HL-60/S4 (cell line): ENCODE measurements around the gene RANBP17.
"Not testable (repeated sequence)": the region's sequence is repeated elsewhere in the genome, so short reads cannot be mapped to it uniquely, and the experiment has no call there.

Experiments used
- in situ Hi-C: fragments of 300-500 bp; cut with MboI; formaldehyde crosslinking; loops from 2 replicates; pipeline ENCODE4 v1.14.3; 2022; ENCODE audit warnings: low sequenced_read_pairs

Gene RANBP17

GRCh38 chr5:171143926-171144325 lies 282.1 kb downstream of the RANBP17 start:
- in situ Hi-C loops: no loop called here

DNA sequence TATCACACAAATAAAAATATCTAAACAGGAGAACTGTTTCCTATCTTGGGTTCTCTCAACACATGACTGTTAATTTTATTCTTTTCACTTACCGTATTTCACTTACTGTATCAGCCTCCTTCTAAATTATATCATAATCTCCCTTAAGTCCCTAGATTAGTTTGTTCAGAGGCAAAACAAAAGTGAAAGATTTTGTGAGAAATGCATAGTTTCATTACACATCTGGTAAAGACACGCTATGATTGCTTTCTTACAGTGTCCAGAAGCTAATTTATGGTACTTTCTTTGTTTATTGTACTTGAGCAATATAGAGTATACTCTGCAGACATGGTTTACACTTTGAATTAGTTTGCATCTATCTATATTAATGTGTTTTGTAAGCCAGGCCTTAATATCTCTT lies 287.5 kb downstream of the RANBP17 start:
- in situ Hi-C loops: no loop called here

DNA sequence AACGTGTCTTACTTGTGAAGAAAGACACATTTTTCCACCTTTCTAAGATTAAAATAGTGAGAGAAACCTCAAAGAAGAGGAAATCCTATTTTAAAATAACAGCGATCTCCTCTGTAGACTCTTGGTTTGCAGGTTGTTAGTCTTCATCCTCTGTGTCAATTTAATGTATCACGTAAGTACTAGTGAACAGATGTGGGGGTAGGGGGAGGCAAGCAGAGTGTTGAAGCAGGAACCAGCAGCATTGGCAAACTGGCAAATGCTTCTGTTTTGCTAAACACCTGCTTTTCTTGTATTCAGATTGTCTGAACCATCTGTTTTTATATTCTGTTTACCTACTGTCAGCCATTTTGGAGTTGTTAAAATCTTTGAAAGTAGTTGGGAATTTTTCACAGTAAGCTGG lies 288.0 kb downstream of the RANBP17 start:
- in situ Hi-C loops: no loop called here

GRCh38 chr5:171152382-171152781 lies 290.6 kb downstream of the RANBP17 start:
- in situ Hi-C loops: no loop called here

- in situ Hi-C loops: no loop called here
Measured at GRCh38 chr5:171155621-171156020, 293.8 kb downstream of the RANBP17 start.

DNA sequence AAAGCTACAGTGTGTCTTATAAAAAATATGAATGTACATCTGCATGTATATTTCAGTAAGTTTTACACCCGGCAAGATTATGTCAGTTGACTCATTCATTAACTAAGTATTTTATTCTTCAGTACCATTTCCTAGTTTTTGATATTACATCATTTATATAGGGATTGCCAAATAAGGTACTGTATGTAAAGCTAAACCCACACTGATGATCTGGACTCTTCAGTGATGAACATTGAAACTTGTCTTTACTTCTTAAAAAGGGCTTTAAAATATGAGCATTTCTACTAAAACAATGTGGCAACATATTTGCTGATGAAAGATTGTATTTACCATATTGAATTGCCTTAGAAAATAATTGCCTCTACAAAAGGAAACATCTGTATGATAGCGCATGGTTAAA lies 295.5 kb downstream of the RANBP17 start:
- in situ Hi-C loops: no loop called here

DNA sequence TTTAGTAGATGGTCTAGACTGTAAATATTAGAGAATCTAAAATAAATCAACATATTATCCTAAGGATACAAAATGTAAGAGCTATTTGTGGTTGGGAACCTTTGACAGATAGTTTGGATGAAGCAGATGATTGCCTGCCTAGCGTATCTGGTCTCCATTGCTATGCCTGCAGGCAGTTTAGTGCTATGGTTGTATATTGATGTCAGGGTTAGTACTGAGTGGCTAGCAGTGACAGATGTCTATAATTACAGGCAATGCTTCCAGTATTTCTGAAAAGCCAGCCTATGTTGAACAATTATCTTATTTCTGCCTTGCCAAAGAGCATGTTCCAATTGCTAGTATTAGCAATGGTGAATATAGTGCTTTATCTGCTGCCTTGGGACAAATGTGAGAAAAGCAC lies 296.0 kb downstream of the RANBP17 start:
- in situ Hi-C loops: no loop called here

DNA sequence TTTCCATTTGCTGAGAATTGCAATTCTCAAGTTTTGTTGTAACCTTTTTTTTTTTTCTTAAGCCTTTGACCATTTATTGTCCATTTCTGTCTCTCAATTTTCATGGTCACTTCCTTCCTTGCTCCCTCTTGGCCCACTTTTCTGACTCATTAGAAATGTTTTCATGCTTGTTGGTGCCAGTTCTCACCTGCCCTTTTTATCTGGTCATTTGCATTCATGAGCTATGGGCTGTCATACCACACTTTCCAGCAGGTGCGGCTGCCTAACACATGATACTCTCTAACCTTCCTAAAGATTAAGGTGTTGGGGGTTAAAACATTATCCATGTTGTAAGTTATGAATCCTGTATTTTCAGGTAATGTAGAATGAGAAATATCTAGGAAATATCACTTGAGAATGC lies 296.8 kb downstream of the RANBP17 start:
- in situ Hi-C loops: no loop called here

DNA sequence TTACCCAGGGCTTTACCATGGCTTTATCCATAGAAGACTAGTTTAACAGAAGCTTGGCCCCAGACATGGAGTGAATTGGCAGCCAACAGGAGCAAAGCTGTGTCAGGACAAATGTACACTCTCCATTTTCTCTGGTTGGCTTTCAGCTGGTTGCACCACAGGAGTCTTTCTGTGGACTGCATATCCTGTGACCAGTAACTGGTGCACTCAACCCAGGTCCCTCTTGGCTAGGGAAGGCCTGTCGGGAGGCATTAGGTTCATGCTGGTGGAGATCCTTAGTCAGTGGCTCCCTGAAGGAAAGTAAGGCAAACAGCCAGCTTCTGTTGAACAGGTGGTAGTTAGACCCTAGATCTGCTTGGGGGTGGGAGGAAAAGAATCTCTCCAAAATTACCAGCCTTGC lies 300.3 kb downstream of the RANBP17 start:
- in situ Hi-C loops: no loop called here

DNA sequence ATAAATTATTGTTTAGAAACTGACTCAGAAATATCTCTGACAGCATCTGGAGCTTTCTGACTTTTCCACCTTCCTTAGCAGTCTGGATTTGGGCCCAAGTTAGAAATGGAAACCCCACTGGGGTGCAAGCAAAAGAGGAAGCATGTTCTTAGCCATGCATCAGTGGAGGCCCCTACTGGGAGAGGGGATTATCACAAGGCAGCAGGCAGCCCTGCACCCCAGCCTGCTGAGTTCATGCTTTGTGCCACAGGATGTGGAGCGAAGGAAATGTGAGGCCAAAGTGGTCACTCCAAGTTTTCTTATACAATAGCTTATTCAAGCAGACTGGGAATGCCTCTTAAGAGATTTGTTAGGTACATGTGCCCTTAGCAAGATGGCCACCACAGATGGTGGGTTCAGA lies 300.8 kb downstream of the RANBP17 start:
- in situ Hi-C loops: no loop called here

- in situ Hi-C loops: no loop called here
Measured at GRCh38 chr5:171166766-171167165, 304.9 kb downstream of the RANBP17 start.

GRCh38 chr5:171168171-171168570 lies 306.4 kb downstream of the RANBP17 start:
- in situ Hi-C loops: no loop called here

DNA sequence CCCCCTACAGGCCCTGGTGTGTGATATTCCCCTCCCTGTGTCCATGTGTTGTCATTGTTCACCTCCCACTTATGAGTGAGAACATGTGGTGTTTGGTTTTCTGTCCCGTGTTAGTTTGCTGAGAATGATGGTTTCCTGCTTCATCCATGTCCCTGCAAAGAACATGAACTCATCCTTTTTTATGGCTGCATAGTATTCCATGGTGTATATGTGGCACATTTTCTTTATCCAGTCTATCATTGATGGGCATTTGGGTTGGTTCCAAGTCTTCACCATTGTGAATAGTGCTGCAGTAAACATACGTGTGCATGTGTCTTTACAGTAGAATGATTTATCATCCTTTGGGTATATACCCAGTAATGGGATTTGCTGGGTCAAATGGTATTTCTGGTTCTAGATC lies 313.1 kb downstream of the RANBP17 start:
- in situ Hi-C loops: not testable (repeated sequence)

GRCh38 chr5:171175746-171176145 lies 313.9 kb downstream of the RANBP17 start:
- in situ Hi-C loops: no loop called here

DNA sequence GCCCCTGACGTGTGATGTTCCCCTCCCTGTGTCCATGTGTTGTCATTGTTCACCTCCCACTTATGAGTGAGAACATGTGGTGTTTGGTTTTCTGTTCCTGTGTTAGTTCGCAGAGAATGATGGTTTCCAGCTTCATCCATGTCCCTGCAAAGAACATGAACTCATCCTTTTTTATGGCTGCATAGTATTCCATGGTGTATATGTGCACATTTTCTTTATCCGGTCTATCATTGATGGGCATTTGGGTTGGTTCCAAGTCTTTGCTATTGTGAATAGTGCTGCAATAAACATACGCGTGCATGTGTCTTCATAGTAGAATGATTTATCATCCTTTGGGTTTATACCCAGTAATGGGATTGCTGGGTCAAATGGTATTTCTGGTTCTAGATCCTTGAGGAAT lies 316.4 kb downstream of the RANBP17 start:
- in situ Hi-C loops: not testable (repeated sequence)

DNA sequence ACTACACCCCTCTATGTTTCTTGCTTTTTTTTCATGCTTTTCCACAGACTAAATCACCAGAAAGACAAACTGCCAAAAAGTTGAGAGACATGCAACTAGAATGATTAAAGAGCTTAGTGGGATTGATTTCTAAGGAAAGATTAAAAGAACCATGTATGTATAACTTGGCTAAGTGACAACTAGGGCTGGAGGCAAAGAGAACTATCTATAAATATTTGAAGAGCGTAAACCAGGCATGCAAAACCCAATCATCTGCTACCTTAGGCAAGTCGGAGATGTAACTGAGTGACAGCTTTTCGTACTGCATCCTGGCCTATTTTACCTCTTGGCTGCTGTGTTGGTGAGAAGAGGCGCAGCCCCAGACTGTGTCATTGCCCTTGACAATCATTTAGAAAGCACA lies 326.2 kb downstream of the RANBP17 start:
- in situ Hi-C loops: no loop called here

DNA sequence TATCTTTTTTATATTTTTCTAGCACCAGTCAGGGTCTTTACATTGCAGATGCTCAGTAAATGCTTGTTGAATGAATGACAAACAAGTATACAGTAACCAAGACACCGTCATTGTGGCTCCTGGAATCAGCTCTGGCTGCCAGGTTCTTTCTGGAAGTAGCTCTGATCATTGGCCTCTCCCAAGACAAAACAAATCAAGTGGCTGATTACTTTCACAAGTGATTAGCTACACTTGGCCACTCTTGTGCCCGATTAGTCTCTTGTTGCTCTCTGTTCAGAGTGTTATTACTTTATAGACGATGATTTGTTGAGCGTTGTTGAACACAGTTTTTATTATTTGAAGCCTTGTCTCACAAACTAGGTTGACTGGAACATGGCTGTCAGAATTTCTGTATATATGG lies 327.6 kb downstream of the RANBP17 start:
- in situ Hi-C loops: no loop called here

GRCh38 chr5:171192111-171192510 lies 330.3 kb downstream of the RANBP17 start:
- in situ Hi-C loops: no loop called here

GRCh38 chr5:171201310-171201709 lies 339.5 kb downstream of the RANBP17 start:
- in situ Hi-C loops: no loop called here

GRCh38 chr5:171205375-171205774 lies 343.6 kb downstream of the RANBP17 start:
- in situ Hi-C loops: no loop called here

GRCh38 chr5:171207256-171207847 lies 345.5 kb downstream of the RANBP17 start:
- in situ Hi-C loops: no loop called here

- in situ Hi-C loops: no loop called here
Measured at GRCh38 chr5:171221916-171222315, 360.1 kb downstream of the RANBP17 start.

DNA sequence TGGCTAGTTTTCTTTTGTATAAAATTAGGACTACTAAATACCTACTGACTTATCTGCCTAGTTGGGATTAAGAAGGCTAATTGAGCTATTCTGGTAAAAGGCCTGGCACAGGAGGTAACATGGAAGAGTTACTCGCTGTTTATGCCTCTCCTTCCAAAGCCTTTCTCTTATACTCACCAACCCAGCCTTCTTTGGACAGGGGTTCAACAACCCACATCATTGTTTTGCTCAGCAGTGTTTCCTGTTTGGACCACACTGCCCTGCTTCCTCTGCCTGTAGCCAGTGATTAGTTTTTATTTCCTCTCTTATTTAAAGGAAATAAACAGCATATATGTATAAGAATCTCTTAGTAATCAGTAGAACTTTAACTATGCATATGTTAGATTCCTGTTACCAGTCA lies 362.1 kb downstream of the RANBP17 start:
- in situ Hi-C loops: no loop called here
